Esophagus (tissue), 2 donors: Measurements from ENCODE around the gene LPCAT3. TPM values are rescaled to one million over a fixed set of nuclear protein-coding genes. Genes with fewer than 3 reads are reported as not detected.

Source experiments
- H3K27ac ChIP-seq, 2 donors: one replicate each; pipeline ENCODE4 v1.5.1; 2013; ENCODE audit warnings: low read depth in 2 of 2, mild to moderate bottlenecking in 2 of 2, inconsistent platforms in 1 of 2, low read length in 1 of 2, moderate library complexity in 1 of 2
- H3K27me3 ChIP-seq, 2 donors: one replicate each; pipeline ENCODE4 v1.6.1; 2013; ENCODE audit warnings: low read length in 2 of 2, control low read depth in 1 of 2, mild to moderate bottlenecking in 1 of 2; ENCODE audit not compliant: insufficient read depth in 2 of 2, control insufficient read depth in 1 of 2
- H3K36me3 ChIP-seq, 2 donors: one replicate each; pipeline ENCODE4 v1.6.1; 2013; ENCODE audit warnings: low read length in 1 of 2; ENCODE audit not compliant: control insufficient read depth in 2 of 2, insufficient read depth in 2 of 2
- H3K4me1 ChIP-seq, 2 donors: one replicate each; pipeline ENCODE4 v1.6.1; 2013; ENCODE audit warnings: low read length in 1 of 2; ENCODE audit not compliant: control insufficient read depth in 2 of 2, insufficient read depth in 2 of 2
- H3K4me3 ChIP-seq, 2 donors: one replicate each; pipeline ENCODE4 v1.5.1; 2013; ENCODE audit warnings: low read length in 2 of 2, mild to moderate bottlenecking in 2 of 2, low read depth in 1 of 2, moderate library complexity in 1 of 2
- H3K9me3 ChIP-seq, 2 donors: one replicate each; pipeline ENCODE4 v1.6.1; 2013; ENCODE audit warnings: mild to moderate bottlenecking in 2 of 2, low read depth in 1 of 2, low read length in 1 of 2, moderate library complexity in 1 of 2; ENCODE audit not compliant: control insufficient read depth in 2 of 2, insufficient read depth in 1 of 2
- WGBS, 2 donors: extraction: QIAGEN DNeasy Blood & Tissue Kit; methylation state at CpG; one replicate each; pipeline ENCODE4 v1.1.7; 2013; 5-methylcytosine and 5-hydroxymethylcytosine counted together
- polyA plus RNA-seq, 2 donors: library from polyadenylated mRNA; stranded (reverse); fragments of 200-250 nt; gene quantifications; one replicate each; pipeline ENCODE4 v1.2.3, GENCODE V29; 2013
- donor health status: healthy with polysubstance abuse.
- donor health status: Bipolar disorder and iron deficiency.

LPCAT3 gene
- polyA plus RNA-seq, 2 donors: 15.7 to 27.0 TPM

DNA sequence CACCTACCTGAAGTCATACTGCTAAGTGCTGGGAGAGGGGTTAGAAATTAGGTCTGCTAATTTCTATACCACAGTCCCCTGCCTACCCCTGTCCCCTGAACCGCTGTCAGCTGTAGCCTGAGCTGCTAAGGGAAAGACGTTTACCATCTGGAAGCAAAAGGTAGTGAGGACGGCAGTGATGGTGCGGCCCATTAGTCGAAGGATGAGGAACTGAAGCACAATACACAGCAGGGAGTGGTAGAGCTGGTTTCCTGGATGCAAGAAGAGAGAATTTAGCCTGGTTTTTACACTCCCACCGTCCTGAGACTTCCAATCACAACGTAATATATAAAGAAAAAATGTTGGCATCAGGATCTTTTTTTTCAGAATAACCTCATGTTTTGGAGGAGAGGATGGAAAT is 35.7 kb downstream of the LPCAT3 start:
- peaks cover 10 to 16% of the 10 kb centered on the region in 2 donors for H3K36me3 ChIP-seq
- H3K4me3 ChIP-seq: no peak overlapping the region
- no peaks in the 10 kb centered on the region for H3K9me3 ChIP-seq
- H3K27ac ChIP-seq: no peak overlapping the region
- H3K27me3 ChIP-seq: no peaks in the 10 kb centered on the region
- peaks cover 0 to 14% of the 10 kb centered on the region in 2 donors for H3K4me1 ChIP-seq
- 91 to 92% methylated on average over 7 of the region's 7 CpGs for WGBS, 2 donors

DNA sequence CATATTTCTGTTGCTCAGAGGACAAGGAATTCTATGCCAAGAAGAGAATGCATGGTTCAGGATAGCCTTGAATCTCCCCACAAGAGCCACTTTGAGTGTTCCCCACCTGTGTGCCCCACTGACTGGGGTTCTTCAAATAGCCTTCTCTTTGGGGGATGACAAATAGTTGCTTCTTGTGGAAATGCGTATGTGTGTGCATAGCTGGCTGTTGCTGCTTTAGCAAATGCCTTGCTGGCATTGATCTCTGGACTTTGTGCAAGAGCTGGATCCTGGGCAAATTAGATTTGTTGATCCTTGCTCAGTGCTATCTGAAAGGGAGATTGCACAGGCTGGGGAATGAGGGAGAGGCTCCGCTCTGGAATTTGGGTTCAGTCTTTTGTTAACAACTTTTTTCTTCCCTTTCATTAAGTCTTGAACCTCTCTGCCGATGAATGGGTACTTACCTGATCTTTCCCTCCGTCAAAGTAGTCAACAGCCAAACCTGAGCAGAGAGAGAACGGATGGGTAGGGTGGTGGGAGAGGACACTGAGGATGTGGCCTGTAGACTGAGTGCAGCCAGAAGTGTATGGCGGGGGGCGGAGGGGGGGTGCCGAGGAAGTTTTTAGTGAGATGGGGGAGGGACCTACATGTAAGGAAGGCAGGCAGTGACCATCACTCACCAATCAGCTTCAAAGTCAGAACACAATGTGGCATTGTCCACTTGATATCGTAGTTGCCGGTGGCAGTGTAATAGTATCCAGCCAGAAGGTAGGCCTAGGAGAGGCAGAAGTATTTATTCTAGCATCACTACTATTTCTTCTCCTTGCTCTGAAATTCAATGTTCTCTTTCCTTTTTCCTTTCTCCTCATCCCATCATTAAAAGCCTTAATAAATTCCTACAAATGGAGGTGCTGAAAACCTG is 36.9 kb downstream of the LPCAT3 start:
- H3K4me1 ChIP-seq: peaks cover 0 to 16% of the 10 kb centered on the region in 2 donors
- no peaks in the 10 kb centered on the region for H3K9me3 ChIP-seq
- WGBS, 2 donors: 75 to 91% methylated on average over 10 of the region's 10 CpGs
- H3K27ac ChIP-seq: no peak overlapping the region
- H3K36me3 ChIP-seq: peaks cover 18 to 24% of the 10 kb centered on the region in 2 donors
- H3K4me3 ChIP-seq: no peak overlapping the region
- H3K27me3 ChIP-seq: no peaks in the 10 kb centered on the region

DNA sequence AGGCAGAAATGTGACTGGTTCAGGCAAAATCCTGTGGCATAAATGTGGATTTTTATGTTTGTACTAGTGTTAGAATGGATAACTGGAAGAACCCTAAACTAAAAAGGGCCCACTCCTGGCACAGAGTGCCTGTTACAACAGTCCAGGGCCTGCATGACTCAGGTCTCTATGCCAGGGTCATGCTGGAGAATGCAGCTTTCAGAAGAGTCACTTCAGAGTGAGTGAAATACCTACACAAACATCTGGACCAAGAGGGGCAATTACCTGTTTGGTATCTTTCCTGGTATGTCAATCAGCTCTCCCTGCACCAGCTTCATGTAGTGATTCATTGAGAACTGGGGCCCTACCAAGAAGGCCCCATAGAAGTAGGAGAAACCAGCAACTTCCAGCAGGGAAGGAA is 37.5 kb downstream of the LPCAT3 start:
- Histone ChIP-seq H3K4me3 (no peak overlapping the region), H3K27ac (no peak overlapping the region), H3K4me1 (peaks cover 0 to 16% of the 10 kb centered on the region in 2 donors), H3K36me3 (peaks cover 24 to 25% of the 10 kb centered on the region in 2 donors), H3K27me3 (no peaks in the 10 kb centered on the region), H3K9me3 (no peaks in the 10 kb centered on the region)

GRCh38 chr12:6980075-6980474 is 38.2 kb downstream of the LPCAT3 start:
- H3K4me3 ChIP-seq: no peak overlapping the region
- 95 to 99% methylated on average over 4 of the region's 4 CpGs for WGBS, 2 donors
- peaks cover 0 to 16% of the 10 kb centered on the region in 2 donors for H3K4me1 ChIP-seq
- H3K9me3 ChIP-seq: no peaks in the 10 kb centered on the region
- H3K36me3 ChIP-seq: peaks cover 31 to 32% of the 10 kb centered on the region in 2 donors
- no peaks in the 10 kb centered on the region for H3K27me3 ChIP-seq
- no peak overlapping the region for H3K27ac ChIP-seq

GRCh38 chr12:6979453-6979852 is 38.8 kb downstream of the LPCAT3 start:
- 60 to 61% methylated on average over 3 of the region's 3 CpGs for WGBS, 2 donors
- H3K27ac ChIP-seq: peak overlapping the region; percentile 79 to 90
- no peaks in the 10 kb centered on the region for H3K9me3 ChIP-seq
- peaks cover 0 to 16% of the 10 kb centered on the region in 2 donors for H3K4me1 ChIP-seq
- H3K4me3 ChIP-seq: no peak overlapping the region
- H3K36me3 ChIP-seq: peaks cover 33 to 36% of the 10 kb centered on the region in 2 donors
- H3K27me3 ChIP-seq: no peaks in the 10 kb centered on the region

DNA sequence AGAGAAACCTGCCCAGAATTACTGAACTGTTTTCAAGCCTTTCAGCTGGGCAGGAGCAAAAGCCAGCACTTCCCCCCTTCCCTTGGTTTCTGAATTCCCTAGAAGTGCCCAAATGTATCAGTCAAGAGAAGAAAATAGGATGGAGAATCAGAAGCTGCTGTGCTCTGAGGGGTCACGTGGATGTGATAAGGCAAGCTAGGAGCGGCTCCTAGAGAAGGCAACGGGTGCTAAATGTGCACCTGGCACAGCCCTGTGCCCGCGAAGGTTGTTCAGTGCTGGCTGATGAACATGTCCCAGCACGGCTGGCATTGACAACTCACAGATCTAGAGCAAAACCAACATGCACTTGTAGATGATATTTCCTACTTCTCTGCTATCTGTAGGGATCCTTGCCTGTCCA is 39.3 kb downstream of the LPCAT3 start:
- H3K4me3 ChIP-seq: no peak overlapping the region
- H3K4me1 ChIP-seq: peaks cover 0 to 16% of the 10 kb centered on the region in 2 donors
- 41 to 50% methylated on average over 6 of the region's 6 CpGs for WGBS, 2 donors
- peaks cover 34 to 36% of the 10 kb centered on the region in 2 donors for H3K36me3 ChIP-seq
- no peaks in the 10 kb centered on the region for H3K27me3 ChIP-seq
- H3K27ac ChIP-seq: peak overlapping the region; percentile 79 to 90
- no peaks in the 10 kb centered on the region for H3K9me3 ChIP-seq

- H3K27ac ChIP-seq: peak overlapping the region; percentile 79 to 90
- WGBS, 2 donors: 52 to 57% methylated on average over 3 of the region's 3 CpGs
- peaks cover 36 to 37% of the 10 kb centered on the region in 2 donors for H3K36me3 ChIP-seq
- no peak overlapping the region for H3K4me3 ChIP-seq
- no peaks in the 10 kb centered on the region for H3K27me3 ChIP-seq
- no peaks in the 10 kb centered on the region for H3K9me3 ChIP-seq
- H3K4me1 ChIP-seq: peaks cover 0 to 16% of the 10 kb centered on the region in 2 donors
Measured at GRCh38 chr12:6978611-6979011, 39.7 kb downstream of the LPCAT3 start.

GRCh38 chr12:6978188-6978587 is 40.1 kb downstream of the LPCAT3 start:
- WGBS, 2 donors: 64 to 70% methylated on average over 6 of the region's 6 CpGs
- peak overlapping the region; percentile 79 to 90 for H3K27ac ChIP-seq
- no peaks in the 10 kb centered on the region for H3K27me3 ChIP-seq
- peaks cover 0 to 16% of the 10 kb centered on the region in 2 donors for H3K4me1 ChIP-seq
- H3K9me3 ChIP-seq: no peaks in the 10 kb centered on the region
- peaks cover 36 to 37% of the 10 kb centered on the region in 2 donors for H3K36me3 ChIP-seq
- H3K4me3 ChIP-seq: no peak overlapping the region

GRCh38 chr12:6977653-6978052 is 40.6 kb downstream of the LPCAT3 start:
- Histone ChIP-seq H3K27me3 (no peaks in the 10 kb centered on the region), H3K36me3 (peaks cover 36 to 37% of the 10 kb centered on the region in 2 donors), H3K27ac (peak overlapping the region in 1 of 2 donors; percentile 90), H3K4me3 (no peak overlapping the region), H3K4me1 (peaks cover 0 to 16% of the 10 kb centered on the region in 2 donors), H3K9me3 (no peaks in the 10 kb centered on the region)
- WGBS, 2 donors: 78 to 82% methylated on average over 10 of the region's 10 CpGs
